ENCODE results near the gene MYT1.

DNA sequence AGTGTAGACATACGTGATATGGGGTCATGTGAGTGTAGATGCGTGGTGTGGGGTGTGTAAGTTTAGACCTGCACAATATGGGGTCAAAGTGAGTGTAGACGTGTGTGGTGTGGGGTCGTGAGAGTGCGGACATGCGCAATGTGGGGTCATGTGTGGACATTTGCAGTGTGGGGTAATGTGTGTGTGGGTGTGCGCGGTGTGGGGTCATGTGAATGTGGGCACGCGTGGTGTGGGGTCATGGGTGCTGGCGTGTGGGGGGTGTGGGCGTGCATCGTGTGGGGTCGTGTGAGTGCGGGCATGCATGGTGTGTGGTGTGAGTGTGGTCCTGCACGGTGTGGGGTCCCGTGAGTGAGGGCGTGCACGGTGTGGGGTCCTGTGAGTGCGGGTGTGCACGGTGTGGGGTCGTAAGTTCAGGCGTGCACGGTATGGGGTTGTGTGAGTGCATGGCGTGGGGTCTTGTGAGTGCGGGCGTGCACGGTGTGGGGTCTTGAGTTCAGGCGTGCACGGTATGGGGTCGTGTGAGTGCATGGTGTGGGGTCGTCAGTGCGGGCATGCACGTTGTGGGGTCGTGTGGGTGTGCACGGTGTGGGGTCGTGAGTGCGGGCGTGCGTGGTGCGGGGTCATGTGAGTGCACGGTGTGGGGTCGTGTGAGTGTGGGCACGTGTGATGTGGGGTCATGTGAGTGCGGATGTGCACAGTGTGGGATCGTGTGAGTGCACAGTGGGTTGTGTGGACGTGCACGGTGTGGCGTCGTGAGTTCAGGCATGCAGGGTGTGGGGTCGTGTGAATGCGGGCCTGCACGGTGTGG lies 105.6 kb downstream of the MYT1 start:
- TF ChIP-seq POLR2A (IDR thresholded peaks at IDR 0.05), result no peak
- TF ChIP-seq, protein P1, sequence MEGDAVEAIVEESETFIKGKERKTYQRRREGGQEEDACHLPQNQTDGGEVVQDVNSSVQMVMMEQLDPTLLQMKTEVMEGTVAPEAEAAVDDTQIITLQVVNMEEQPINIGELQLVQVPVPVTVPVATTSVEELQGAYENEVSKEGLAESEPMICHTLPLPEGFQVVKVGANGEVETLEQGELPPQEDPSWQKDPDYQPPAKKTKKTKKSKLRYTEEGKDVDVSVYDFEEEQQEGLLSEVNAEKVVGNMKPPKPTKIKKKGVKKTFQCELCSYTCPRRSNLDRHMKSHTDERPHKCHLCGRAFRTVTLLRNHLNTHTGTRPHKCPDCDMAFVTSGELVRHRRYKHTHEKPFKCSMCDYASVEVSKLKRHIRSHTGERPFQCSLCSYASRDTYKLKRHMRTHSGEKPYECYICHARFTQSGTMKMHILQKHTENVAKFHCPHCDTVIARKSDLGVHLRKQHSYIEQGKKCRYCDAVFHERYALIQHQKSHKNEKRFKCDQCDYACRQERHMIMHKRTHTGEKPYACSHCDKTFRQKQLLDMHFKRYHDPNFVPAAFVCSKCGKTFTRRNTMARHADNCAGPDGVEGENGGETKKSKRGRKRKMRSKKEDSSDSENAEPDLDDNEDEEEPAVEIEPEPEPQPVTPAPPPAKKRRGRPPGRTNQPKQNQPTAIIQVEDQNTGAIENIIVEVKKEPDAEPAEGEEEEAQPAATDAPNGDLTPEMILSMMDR (IDR thresholded peaks at IDR 0.05), result no peak
